ENCODE measurements around the gene ZDHHC4. TPM values are rescaled to one million over a fixed set of nuclear protein-coding genes. Genes with fewer than 3 reads are reported as not detected.

ZDHHC4 gene
- total RNA-seq, 1 experiment from 2014 or later, result 62.0 TPM

GRCh38 chr7:6551016-6551511 lies 26.2 kb upstream of the ZDHHC4 start, which contains the start of gene GRID2IP:
GRID2IP (minus strand) TSS chr7:6551461; CDS start chr7:6551436, 25 bp downstream.
- H4K20me1 ChIP-seq (ENCODE audit: control insufficient read depth, insufficient read depth, insufficient read length), result no peaks in the 10 kb centered on the region
- no peak within 1 kb of the TSS for H2BK12ac ChIP-seq (ENCODE audit: insufficient read length, low read depth, low read length)
- H2BK15ac ChIP-seq (ENCODE audit: low read depth, low read length), result no peak within 1 kb of the TSS
- H3T11ph ChIP-seq (ENCODE audit: low read length), result no peak within 1 kb of the TSS
- H2BK20ac ChIP-seq (ENCODE audit: low read depth, low read length, poor library complexity, severe bottlenecking), result no peak within 1 kb of the TSS
- no peaks in the 10 kb centered on the region for H3K79me2 ChIP-seq (ENCODE audit: insufficient read depth, low read length)
- H3K27me3 Mint-ChIP-seq (ENCODE audit: low read depth), result no peaks in the 10 kb centered on the region
- no peak within 1 kb of the TSS for H2AK5ac ChIP-seq (ENCODE audit: insufficient read length, low read length)
- H3K23ac ChIP-seq (ENCODE audit: insufficient read length, low read depth, low read length), result no peak within 1 kb of the TSS
- no peak within 1 kb of the TSS for H4K8ac ChIP-seq (replicated peaks; ENCODE audit: insufficient read length, low read depth, low read length)
- no peaks in the 10 kb centered on the region for H3K36me3 Mint-ChIP-seq (ENCODE audit: insufficient read depth in 1 of 3, low read depth in 3 of 3)
- no peak within 1 kb of the TSS for H3K27ac Mint-ChIP-seq
- no peaks in the 10 kb centered on the region for H3K9me3 Mint-ChIP-seq
- H3K14ac ChIP-seq (ENCODE audit: insufficient read depth, low read length), result no peak within 1 kb of the TSS
- H3K4ac ChIP-seq (ENCODE audit: low read depth, low read length), result no peak within 1 kb of the TSS
- H4K5ac ChIP-seq (ENCODE audit: insufficient read length, low read depth, low read length), result no peak within 1 kb of the TSS
- H2BK120ac ChIP-seq (ENCODE audit: low read depth, low read length, poor library complexity, severe bottlenecking), result no peak within 1 kb of the TSS
- DNase-seq, result peak; percentile 62
- H3K4me3 Mint-ChIP-seq, result no peak within 1 kb of the TSS
- no peaks in the 10 kb centered on the region for H3K27me3 ChIP-seq (ENCODE audit: insufficient read depth, low read length)
- no CpG with 5 or more reads among the region's 46 CpGs for WGBS (ENCODE audit: extremely low coverage, insufficient read length, low lambda C conversion rate)
- no peaks in the 10 kb centered on the region for H3K9me3 ChIP-seq (ENCODE audit: control insufficient read depth, low read depth, low read length)
- H3K27ac ChIP-seq (ENCODE audit: insufficient read length, low read depth, low read length), result no peak within 1 kb of the TSS
- no peaks in the 10 kb centered on the region for H3K23me2 ChIP-seq (ENCODE audit: insufficient read length, low read depth, low read length, poor library complexity, severe bottlenecking)
- H4K91ac ChIP-seq (ENCODE audit: insufficient read length, low read depth, low read length), result no peak within 1 kb of the TSS
- no peaks in the 10 kb centered on the region for H3K79me1 ChIP-seq (ENCODE audit: insufficient read depth, low read depth, low read length, poor library complexity, severe bottlenecking)
- H3K9ac ChIP-seq (ENCODE audit: extremely low read depth, insufficient read length, low read length), result no peak within 1 kb of the TSS
- H3K56ac ChIP-seq (ENCODE audit: insufficient read length, low read depth, low read length), result no peak within 1 kb of the TSS
- H2AFZ ChIP-seq (ENCODE audit: low read length), result no peak within 1 kb of the TSS
- H3K4me1 ChIP-seq (ENCODE audit: insufficient read depth, low read length), result no peaks in the 10 kb centered on the region
- no peak within 1 kb of the TSS for H2BK5ac ChIP-seq (ENCODE audit: insufficient read length, low read length)
- TF ChIP-seq CTCF (conservative IDR thresholded peaks at IDR 0.05), result no peak
- H3K4me1 Mint-ChIP-seq, result peaks cover 4 to 5% of the 10 kb centered on the region in 2 experiments; a peak in 3 of 4 replicates
- H3K18ac ChIP-seq (ENCODE audit: insufficient read length, low read depth, low read length), result no peak within 1 kb of the TSS
- H3K4me2 ChIP-seq (ENCODE audit: insufficient read depth, insufficient read length, low read length), result no peak within 1 kb of the TSS
